Measurements from ENCODE around the gene DYNLT5. TPM values are rescaled to one million over a fixed set of nuclear protein-coding genes. Genes with fewer than 3 reads are reported as not detected.

The DYNLT5 gene
- total and polyA plus RNA-seq, 2 donors (not counting 1 experiment from before 2014, with no cell fraction given) = not detected

GRCh38 chr1:66757722-66758240 lies 5.5 kb downstream of the DYNLT5 start:
- Histone ChIP-seq H3K36me3 (replicated peaks in 1 of 2; ENCODE audit: control extremely low read depth in 1 of 2, control insufficient read depth in 1 of 2, extremely low read depth in 1 of 2, insufficient read depth in 2 of 2, low read length in 1 of 2) (no peaks in the 10 kb centered on the region), H3K4me2 (replicated peaks; ENCODE audit: low read depth, low read length, poor library complexity, severe bottlenecking) (no peak overlapping the region), H3K4me1 (ENCODE audit: control insufficient read depth in 2 of 2, insufficient read depth in 2 of 2, low read length in 2 of 2) (peaks cover 10 to 14% of the 10 kb centered on the region in 2 donors), H3K9me3 (ENCODE audit: control extremely low read depth in 1 of 3, control insufficient read depth in 2 of 3, insufficient read depth in 1 of 3, low read length in 2 of 3) (no peaks in the 10 kb centered on the region), H2AFZ (ENCODE audit: insufficient read depth, low read depth, low read length, poor library complexity, severe bottlenecking) (peak overlapping the region; percentile 51), H3K9ac (ENCODE audit: low read length) (no peak overlapping the region), H3K27me3 (replicated peaks in 1 of 4; ENCODE audit: control extremely low read depth in 1 of 4, control insufficient read depth in 3 of 4, insufficient read depth in 4 of 4, low read length in 3 of 4) (peaks cover 0 to 10% (median 2%) of the 10 kb centered on the region in 4 experiments), H3K79me2 (ENCODE audit: control insufficient read depth, insufficient read depth, low read length) (no peaks in the 10 kb centered on the region), H3K4me3 (ENCODE audit: control extremely low read depth in 1 of 5, extremely low read depth in 1 of 5, insufficient read depth in 1 of 5, low read depth in 2 of 5, low read length in 4 of 5) (no peak overlapping the region), H4K20me1 (ENCODE audit: control insufficient read depth, insufficient read depth, low read length, poor library complexity, severe bottlenecking) (no peaks in the 10 kb centered on the region), H3K27ac (ENCODE audit: low read length in 2 of 2) (peak overlapping the region in 1 of 2 donors; percentile 3)
- ChIA-PET CTCF (interaction anchor here (0.6 to 3.1 kb wide), 7 partner anchors 9 to 456 kb away, joined by 3 to 17 read pairs (median 4); no protein-coding TSS in a partner anchor), POLR2A (interaction anchor here (1.0 kb wide), 1 partner anchor 172 kb away, joined by 7 read pairs; no protein-coding TSS in a partner anchor)
- Mint-ChIP-seq H3K27ac (no peak overlapping the region), H3K4me1 (peaks cover 15% of the 10 kb centered on the region), H3K27me3 (peaks cover 11% of the 10 kb centered on the region), H3K4me3 (no peak overlapping the region), H3K9me3 (ENCODE audit: insufficient read depth) (no peaks in the 10 kb centered on the region)
- WGBS (ENCODE audit: insufficient coverage) = no CpG with 5 or more reads among the region's 6 CpGs
- DNase-seq = no peak
- intact Hi-C loops (cut with micrococcal nuclease) = no loop called here
- no peak for TF ChIP-seq CTCF (IDR thresholded peaks at IDR 0.05)
- TF ChIP-seq EZH2 (IDR thresholded peaks at IDR 0.05; ENCODE audit: borderline replicate concordance, insufficient read depth, low read depth, low read length, poor library complexity, severe bottlenecking) = no peak
- no peak for ATAC-seq (ENCODE audit: low read depth)

- TF ChIP-seq CTCF (IDR thresholded peaks at IDR 0.05) (no peak), EZH2 (IDR thresholded peaks at IDR 0.05; ENCODE audit: borderline replicate concordance, insufficient read depth, low read depth, low read length, poor library complexity, severe bottlenecking) (no peak)
- peaks cover 0 to 7% (median 0%) of the 10 kb centered on the region in 4 experiments for H3K27me3 ChIP-seq (replicated peaks in 1 of 4; ENCODE audit: control extremely low read depth in 1 of 4, control insufficient read depth in 3 of 4, insufficient read depth in 4 of 4, low read length in 3 of 4)
- Mint-ChIP-seq H3K27me3 (peaks cover 7% of the 10 kb centered on the region), H3K9me3 (ENCODE audit: insufficient read depth) (no peaks in the 10 kb centered on the region), H3K4me3 (no peak overlapping the region), H3K4me1 (peaks cover 12% of the 10 kb centered on the region), H3K27ac (peak overlapping the region; percentile 26)
- ATAC-seq (ENCODE audit: low read depth) (peak; percentile 47), DNase-seq (peak; percentile 49)
- H3K79me2 ChIP-seq (ENCODE audit: control insufficient read depth, insufficient read depth, low read length) = no peaks in the 10 kb centered on the region
- no peaks in the 10 kb centered on the region for H3K9me3 ChIP-seq (ENCODE audit: control extremely low read depth in 1 of 3, control insufficient read depth in 2 of 3, insufficient read depth in 1 of 3, low read length in 2 of 3)
- H3K4me1 ChIP-seq (ENCODE audit: control insufficient read depth in 2 of 2, insufficient read depth in 2 of 2, low read length in 2 of 2) = peaks cover 10 to 11% of the 10 kb centered on the region in 2 donors
- H3K36me3 ChIP-seq (replicated peaks in 1 of 2; ENCODE audit: control extremely low read depth in 1 of 2, control insufficient read depth in 1 of 2, extremely low read depth in 1 of 2, insufficient read depth in 2 of 2, low read length in 1 of 2) = no peaks in the 10 kb centered on the region
- CTCF ChIA-PET = interaction anchor here (0.6 to 3.1 kb wide), 7 partner anchors 8 to 456 kb away, joined by 3 to 17 read pairs (median 4); no protein-coding TSS in a partner anchor
- POLR2A ChIA-PET = interaction anchor here (1.0 kb wide), 1 partner anchor 172 kb away, joined by 7 read pairs; no protein-coding TSS in a partner anchor
- no peak overlapping the region for H3K9ac ChIP-seq (ENCODE audit: low read length)
- H3K4me3 ChIP-seq (ENCODE audit: control extremely low read depth in 1 of 5, extremely low read depth in 1 of 5, insufficient read depth in 1 of 5, low read depth in 2 of 5, low read length in 4 of 5) = no peak overlapping the region
- no CpG with 5 or more reads among the region's 1 CpG for WGBS (ENCODE audit: insufficient coverage)
- peak overlapping the region; percentile 51 for H2AFZ ChIP-seq (ENCODE audit: insufficient read depth, low read depth, low read length, poor library complexity, severe bottlenecking)
- peak overlapping the region in 1 of 2 donors; percentile 3 for H3K27ac ChIP-seq (ENCODE audit: low read length in 2 of 2)
- intact Hi-C loops (cut with micrococcal nuclease) = no loop called here
- H4K20me1 ChIP-seq (ENCODE audit: control insufficient read depth, insufficient read depth, low read length, poor library complexity, severe bottlenecking) = no peaks in the 10 kb centered on the region
- H3K4me2 ChIP-seq (replicated peaks; ENCODE audit: low read depth, low read length, poor library complexity, severe bottlenecking) = no peak overlapping the region
These were observed 6.0 kb downstream of the DYNLT5 start for GRCh38 chr1:66758241-66758755.

All from B cell (primary cell).